IMR-90 (cell line): ENCODE data around the gene NDUFV3. TPM values are rescaled to one million over a fixed set of nuclear protein-coding genes. Genes with fewer than 3 reads are reported as not detected.

ENCODE experiments used
- ATAC-seq: fragments of 200-7000 bp; cut with Tn5 transposase; 2 replicates; pipeline ENCODE4 v1.9.1; 2020; ENCODE audit warnings: low read depth, mild to moderate bottlenecking, moderate library complexity
- BruUV-seq: library from RNA; stranded (reverse); fragments of 400-500 nt; replicated peaks from 2 replicates; lab custom pipeline; 2021; lab: Mats Ljungman, UMichigan
- CTCF ChIA-PET: fragments of 300-600 bp; formaldehyde crosslinking; extraction: SDS; loops from one replicate; lab custom pipeline; 2021; ENCODE audit warnings: antibody characterized with exemption; lab: Yijun Ruan, JAX
- POLR2A ChIA-PET: fragments of 300-600 bp; sonication (Branson Sonifier 250); formaldehyde crosslinking; loops from one replicate; lab custom pipeline; 2022; ENCODE audit warnings: antibody characterized with exemption; ENCODE audit not compliant: unreplicated experiment; lab: Charles Lee
- DNase-seq: peaks from one replicate; pipeline ENCODE4 v3.0.0; 2013
- H2AFZ ChIP-seq: replicated peaks from 2 replicates; pipeline ENCODE3; 2013; ENCODE audit warnings: low read length, mild to moderate bottlenecking; ENCODE audit not compliant: poor library complexity
- H2AK5ac ChIP-seq: 2 replicates; pipeline ENCODE4 v1.6.1; 2013; ENCODE audit warnings: low read depth, low read length, inconsistent platforms
- H2AK9ac ChIP-seq: replicated peaks from 2 replicates; pipeline ENCODE3; 2013; ENCODE audit warnings: mild to moderate bottlenecking, low read depth, low read length, moderate library complexity; ENCODE audit not compliant: poor library complexity
- H2BK120ac ChIP-seq: 2 replicates; pipeline ENCODE4 v1.6.1; 2013; ENCODE audit warnings: low read depth, low read length, inconsistent platforms
- H2BK15ac ChIP-seq: 3 replicates; pipeline ENCODE4 v1.6.1; 2013; ENCODE audit warnings: low read depth, low read length, inconsistent platforms
- H2BK20ac ChIP-seq: 2 replicates; pipeline ENCODE4 v1.6.1; 2013; ENCODE audit warnings: low read depth, mild to moderate bottlenecking, inconsistent platforms, low read length, moderate library complexity
- H2BK5ac ChIP-seq: 2 replicates; pipeline ENCODE4 v1.6.1; 2013; ENCODE audit warnings: mild to moderate bottlenecking, low read depth, low read length, inconsistent platforms; ENCODE audit not compliant: poor library complexity, severe bottlenecking
- H3K14ac ChIP-seq: replicated peaks from 2 replicates; pipeline ENCODE4 v1.6.1; 2013; ENCODE audit warnings: low read depth, low read length, inconsistent platforms
- H3K18ac ChIP-seq: 2 replicates; pipeline ENCODE4 v1.6.1; 2013; ENCODE audit warnings: low read depth, low read length, control low read depth
- H3K23ac ChIP-seq: 2 replicates; pipeline ENCODE4 v1.6.1; 2013; ENCODE audit warnings: low read depth, low read length, inconsistent platforms
- H3K27ac ChIP-seq: 2 replicates; pipeline ENCODE4 v1.5.1; 2013; ENCODE audit warnings: mild to moderate bottlenecking, control low read depth, low read length; ENCODE audit not compliant: insufficient read depth
- H3K27me3 ChIP-seq: 2 replicates; pipeline ENCODE4 v1.6.1; 2013; ENCODE audit warnings: low read length; ENCODE audit not compliant: control insufficient read depth, insufficient read depth
- H3K36me3 ChIP-seq: 2 replicates; pipeline ENCODE4 v1.6.1; 2013; ENCODE audit warnings: low read length, mixed read lengths; ENCODE audit not compliant: control insufficient read depth, insufficient read depth
- H3K4ac ChIP-seq: 2 replicates; pipeline ENCODE4 v1.6.1; 2013; ENCODE audit warnings: low read depth, low read length, inconsistent platforms
- H3K4me1 ChIP-seq: 2 replicates; pipeline ENCODE4 v1.6.1; 2013; ENCODE audit warnings: low read length, mixed read lengths; ENCODE audit not compliant: control insufficient read depth, insufficient read depth
- H3K4me2 ChIP-seq: 2 replicates; pipeline ENCODE4 v1.6.1; 2013; ENCODE audit warnings: low read depth, mild to moderate bottlenecking, control low read depth, low read length, moderate library complexity
- H3K4me3 ChIP-seq: 2 replicates; pipeline ENCODE4 v1.5.1; 2013; ENCODE audit warnings: low read depth, mild to moderate bottlenecking, control low read depth, low read length, moderate library complexity; ENCODE audit not compliant: insufficient read depth
- H3K56ac ChIP-seq: 2 replicates; pipeline ENCODE4 v1.6.1; 2013; ENCODE audit warnings: low read length, inconsistent platforms; ENCODE audit not compliant: insufficient read depth; ENCODE audit errors: extremely low read depth
- H3K79me1 ChIP-seq, 2 experiments: 2 replicates each; pipeline ENCODE4 v1.6.1; 2013; ENCODE audit warnings: low read length in 2 of 2, inconsistent platforms in 1 of 2, low read depth in 1 of 2
- H3K9ac ChIP-seq: 2 replicates; pipeline ENCODE4 v1.6.1; 2013; ENCODE audit warnings: low read depth, low read length, control low read depth
- H3K9me1 ChIP-seq: 2 replicates; pipeline ENCODE4 v1.6.1; 2013; ENCODE audit warnings: low read length, inconsistent platforms; ENCODE audit not compliant: insufficient read depth
- H3K9me3 ChIP-seq: 2 replicates; pipeline ENCODE4 v1.6.1; 2013; ENCODE audit warnings: low read length; ENCODE audit not compliant: control insufficient read depth, insufficient read depth
- H4K20me1 ChIP-seq: 2 replicates; pipeline ENCODE4 v1.6.1; 2013; ENCODE audit warnings: low read length, inconsistent platforms; ENCODE audit not compliant: insufficient read depth
- H4K5ac ChIP-seq: 2 replicates; pipeline ENCODE4 v1.6.1; 2013; ENCODE audit warnings: mild to moderate bottlenecking, low read depth, low read length, control low read depth
- H4K8ac ChIP-seq, 2 experiments: 2 replicates each; pipeline ENCODE4 v1.6.1; 2013; ENCODE audit warnings: low read depth in 2 of 2, low read length in 2 of 2, control low read depth in 1 of 2, inconsistent platforms in 1 of 2
- H4K91ac ChIP-seq: 2 replicates; pipeline ENCODE4 v1.6.1; 2013; ENCODE audit warnings: low read depth, low read length, inconsistent platforms; ENCODE audit not compliant: insufficient read depth
- BHLHE40 ChIP-seq: fragments of 150-350 bp; IDR thresholded peaks from 2 replicates; pipeline ENCODE4 v1.6.1; 2016; ENCODE audit warnings: mild to moderate bottlenecking, low read depth, low read length
- CEBPB ChIP-seq: IDR thresholded peaks from 2 replicates; pipeline ENCODE4 v1.6.1; 2012; ENCODE audit warnings: low read depth, low read length, improper control_type of control experiment
- CHD1 ChIP-seq: IDR thresholded peaks from 2 replicates; pipeline ENCODE4 v1.6.1; 2012; ENCODE audit warnings: low read depth, low read length, improper control_type of control experiment
- FOS ChIP-seq: fragments of 150-350 bp; IDR thresholded peaks from 2 replicates; pipeline ENCODE4 v1.6.1; 2016; ENCODE audit warnings: low read depth, low read length
- MAFK ChIP-seq: IDR thresholded peaks from 2 replicates; pipeline ENCODE4 v1.6.1; 2012; ENCODE audit warnings: low read depth, low read length, improper control_type of control experiment
- MXI1 ChIP-seq: IDR thresholded peaks from 2 replicates; pipeline ENCODE4 v1.6.1; 2012; ENCODE audit warnings: low read depth, mild to moderate bottlenecking, low read length, moderate library complexity, borderline replicate concordance
- NFE2L2 ChIP-seq: fragments of 150-350 bp; IDR thresholded peaks from 2 replicates; pipeline ENCODE4 v1.6.1; 2016; ENCODE audit warnings: low read depth, mild to moderate bottlenecking, low read length
- RAD21 ChIP-seq: IDR thresholded peaks from 2 replicates; pipeline ENCODE4 v1.6.1; 2012; ENCODE audit warnings: low read length, improper control_type of control experiment
- RCOR1 ChIP-seq: IDR thresholded peaks from 2 replicates; pipeline ENCODE4 v1.6.1; 2012; ENCODE audit warnings: mild to moderate bottlenecking, low read length, improper control_type of control experiment; ENCODE audit not compliant: insufficient replicate concordance
- WGBS, 2 experiments: methylation state at CpG; one replicate each; pipeline versions ENCODE4 v1.1.5 to v1.1.7; 2013; ENCODE audit warnings: missing lambda C conversion rate in 2 of 2; ENCODE audit not compliant: insufficient read length in 1 of 2; ENCODE audit errors: extremely low coverage in 2 of 2; 5-methylcytosine and 5-hydroxymethylcytosine counted together
- dilution Hi-C: fragments of 300-500 bp; cut with HindIII; formaldehyde crosslinking; loops from one replicate; pipeline ENCODE4 v1.14.3; 2018; ENCODE audit warnings: low sequenced_read_pairs; ENCODE audit not compliant: unreplicated experiment
- in situ Hi-C: fragments of 300-500 bp; cut with MboI; formaldehyde crosslinking; loops from 3 replicates; pipeline ENCODE4 v1.14.3; 2019; ENCODE audit warnings: low sequenced_read_pairs, inconsistent platforms, mixed read lengths
- intact Hi-C: fragments of 100-400 bp; cut with micrococcal nuclease; formaldehyde crosslinking; loops from 2 replicates; pipeline ENCODE4 v1.10.0; 2022
- polyA plus RNA-seq, 3 experiments: library from polyadenylated mRNA; depleted of rRNA; stranded (reverse); fragments of >200 nt; gene quantifications; 2 replicates each; pipeline ENCODE4 v1.2.3, GENCODE V29; 2012; ENCODE audit warnings: low replicate concordance in 1 of 3
- total RNA-seq: library from RNA; depleted of rRNA; stranded (reverse); fragments of >200 nt; gene quantifications from 2 replicates; pipeline ENCODE4 v1.2.3, GENCODE V29; 2012
- TF ChIP-seq, protein P1 (sequence below): fragments of 150-350 bp; IDR thresholded peaks from 2 replicates; pipeline ENCODE4 v1.6.1; 2016; ENCODE audit warnings: low read depth, mild to moderate bottlenecking, low read length, moderate library complexity, borderline replicate concordance
- TF ChIP-seq, protein P2 (sequence below): conservative IDR thresholded peaks from 2 replicates; pipeline ENCODE4 v1.5.1; 2012; ENCODE audit warnings: mild to moderate bottlenecking, low read depth, low read length, improper control_type of control experiment
- TF ChIP-seq, protein P3 (sequence below): fragments of 150-350 bp; IDR thresholded peaks from 2 replicates; pipeline ENCODE4 v1.6.1; 2017; ENCODE audit warnings: mild to moderate bottlenecking, antibody characterized with exemption, low read length, low read depth

Gene NDUFV3
- total and polyA plus RNA-seq, 2 of the 4 experiments (the other 2 are of a cell fraction): 38.5 to 55.6 TPM

DNA sequence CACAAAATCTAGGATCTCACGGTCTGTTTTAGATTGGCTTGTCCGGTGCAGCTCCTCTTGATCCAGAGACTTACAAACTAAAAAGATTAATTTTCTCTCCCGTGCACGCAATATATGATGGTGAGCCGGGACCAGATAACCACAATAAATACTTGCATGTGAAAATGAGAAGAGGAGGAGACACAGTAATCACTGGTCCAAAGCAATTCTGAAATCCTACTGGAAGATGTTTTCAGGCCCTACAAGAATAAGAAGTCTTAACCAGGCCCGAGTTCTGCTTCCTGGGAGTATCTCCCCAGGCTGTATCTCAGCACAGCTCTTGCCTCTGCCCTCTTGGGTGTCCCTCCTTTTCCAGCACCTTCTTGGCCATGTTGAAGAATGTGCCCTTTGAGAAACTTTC lies 12.8 kb upstream of the NDUFV3 start (continued):
- no peak for TF ChIP-seq CHD1
- no peak for TF ChIP-seq RCOR1
- no peak for TF ChIP-seq CEBPB
- TF ChIP-seq, protein P1, sequence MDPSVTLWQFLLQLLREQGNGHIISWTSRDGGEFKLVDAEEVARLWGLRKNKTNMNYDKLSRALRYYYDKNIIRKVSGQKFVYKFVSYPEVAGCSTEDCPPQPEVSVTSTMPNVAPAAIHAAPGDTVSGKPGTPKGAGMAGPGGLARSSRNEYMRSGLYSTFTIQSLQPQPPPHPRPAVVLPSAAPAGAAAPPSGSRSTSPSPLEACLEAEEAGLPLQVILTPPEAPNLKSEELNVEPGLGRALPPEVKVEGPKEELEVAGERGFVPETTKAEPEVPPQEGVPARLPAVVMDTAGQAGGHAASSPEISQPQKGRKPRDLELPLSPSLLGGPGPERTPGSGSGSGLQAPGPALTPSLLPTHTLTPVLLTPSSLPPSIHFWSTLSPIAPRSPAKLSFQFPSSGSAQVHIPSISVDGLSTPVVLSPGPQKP: no peak
- no peak for TF ChIP-seq FOS

DNA sequence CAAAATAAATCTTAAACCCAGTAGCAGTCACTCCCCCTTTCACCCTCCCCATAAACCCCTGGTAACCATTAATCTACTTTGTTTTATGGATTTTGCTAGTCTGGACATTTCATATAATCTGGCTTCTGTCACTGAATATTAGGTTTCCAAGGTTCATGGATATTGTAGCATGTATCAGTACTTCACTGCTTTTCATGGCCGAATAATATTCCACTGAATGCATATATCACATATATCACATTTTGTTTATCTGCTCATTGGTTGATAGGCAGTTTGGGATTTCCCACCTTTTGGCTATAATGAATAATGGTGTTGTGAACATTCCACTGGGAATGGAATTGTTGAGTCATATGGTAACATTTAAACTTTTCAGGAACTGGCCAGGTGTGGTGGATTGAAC lies 9.2 kb upstream of the NDUFV3 start:
- ATAC-seq (no peak), DNase-seq (no peak)
- H3K4me1 ChIP-seq: no peaks in the 10 kb centered on the region
- no peak overlapping the region for H3K56ac ChIP-seq
- no peak overlapping the region for H2AK5ac ChIP-seq
- H4K20me1 ChIP-seq: no peaks in the 10 kb centered on the region
- dilution Hi-C loops (no loop called here), intact Hi-C loops (no loop called here), in situ Hi-C loops (no loop called here)
- no peak overlapping the region for H3K27ac ChIP-seq
- no peak overlapping the region for H2BK120ac ChIP-seq
- no peaks in the 10 kb centered on the region for H3K9me3 ChIP-seq
- no peaks in the 10 kb centered on the region for H3K36me3 ChIP-seq
- peaks cover 10 to 12% of the 10 kb centered on the region in 2 experiments for H3K79me1 ChIP-seq
- H3K4me3 ChIP-seq: no peak overlapping the region
- ChIA-PET POLR2A (no interaction called here), CTCF (no interaction called here)
- no peak overlapping the region for H3K23ac ChIP-seq
- WGBS, 2 experiments: no CpG with 5 or more reads among the region's 1 CpG
- no peaks in the 10 kb centered on the region for H3K9me1 ChIP-seq
- no peak overlapping the region for H3K4ac ChIP-seq
- H2BK5ac ChIP-seq: no peak overlapping the region
- H4K5ac ChIP-seq: no peak overlapping the region
- no peak overlapping the region for H2BK20ac ChIP-seq
- no peak overlapping the region for H4K8ac ChIP-seq
- no peak overlapping the region for H2BK15ac ChIP-seq
- no peak overlapping the region for H3K14ac ChIP-seq
- H3K4me2 ChIP-seq: no peak overlapping the region
- no TSS peak for BruUV-seq
- H3K9ac ChIP-seq: no peak overlapping the region
- no peaks in the 10 kb centered on the region for H3K27me3 ChIP-seq
- no peak overlapping the region for H3K18ac ChIP-seq
- no peak overlapping the region for H4K91ac ChIP-seq
- no peak overlapping the region for H2AFZ ChIP-seq
- H2AK9ac ChIP-seq: no peak overlapping the region
- TF ChIP-seq, protein P2, sequence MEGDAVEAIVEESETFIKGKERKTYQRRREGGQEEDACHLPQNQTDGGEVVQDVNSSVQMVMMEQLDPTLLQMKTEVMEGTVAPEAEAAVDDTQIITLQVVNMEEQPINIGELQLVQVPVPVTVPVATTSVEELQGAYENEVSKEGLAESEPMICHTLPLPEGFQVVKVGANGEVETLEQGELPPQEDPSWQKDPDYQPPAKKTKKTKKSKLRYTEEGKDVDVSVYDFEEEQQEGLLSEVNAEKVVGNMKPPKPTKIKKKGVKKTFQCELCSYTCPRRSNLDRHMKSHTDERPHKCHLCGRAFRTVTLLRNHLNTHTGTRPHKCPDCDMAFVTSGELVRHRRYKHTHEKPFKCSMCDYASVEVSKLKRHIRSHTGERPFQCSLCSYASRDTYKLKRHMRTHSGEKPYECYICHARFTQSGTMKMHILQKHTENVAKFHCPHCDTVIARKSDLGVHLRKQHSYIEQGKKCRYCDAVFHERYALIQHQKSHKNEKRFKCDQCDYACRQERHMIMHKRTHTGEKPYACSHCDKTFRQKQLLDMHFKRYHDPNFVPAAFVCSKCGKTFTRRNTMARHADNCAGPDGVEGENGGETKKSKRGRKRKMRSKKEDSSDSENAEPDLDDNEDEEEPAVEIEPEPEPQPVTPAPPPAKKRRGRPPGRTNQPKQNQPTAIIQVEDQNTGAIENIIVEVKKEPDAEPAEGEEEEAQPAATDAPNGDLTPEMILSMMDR: no peak
- TF ChIP-seq, protein P3, sequence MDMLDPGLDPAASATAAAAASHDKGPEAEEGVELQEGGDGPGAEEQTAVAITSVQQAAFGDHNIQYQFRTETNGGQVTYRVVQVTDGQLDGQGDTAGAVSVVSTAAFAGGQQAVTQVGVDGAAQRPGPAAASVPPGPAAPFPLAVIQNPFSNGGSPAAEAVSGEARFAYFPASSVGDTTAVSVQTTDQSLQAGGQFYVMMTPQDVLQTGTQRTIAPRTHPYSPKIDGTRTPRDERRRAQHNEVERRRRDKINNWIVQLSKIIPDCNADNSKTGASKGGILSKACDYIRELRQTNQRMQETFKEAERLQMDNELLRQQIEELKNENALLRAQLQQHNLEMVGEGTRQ: no peak
- TF ChIP-seq BHLHE40 (no peak), NFE2L2 (no peak), FOS (no peak), MAFK (no peak), MXI1 (no peak), CEBPB (no peak), RAD21 (no peak), RCOR1 (no peak)
